Tongue (tissue), 2 donors: ENCODE results near the gene LENG8. TPM values are rescaled to one million over a fixed set of nuclear protein-coding genes. Genes with fewer than 3 reads are reported as not detected.
"Not testable (repeated sequence)": the region's sequence is repeated elsewhere in the genome, so short reads cannot be mapped to it uniquely, and the experiment has no call there.

Source experiments
- DNase-seq: peaks from one replicate; pipeline ENCODE4 v3.0.0-alpha.2; 2015
- total RNA-seq: library from RNA; depleted of rRNA; stranded (reverse); fragments of >200 nt; gene quantifications from one replicate; pipeline ENCODE4 v1.2.3, GENCODE V29; 2014

Gene LENG8
- total RNA-seq, 1 donor from 2014 or later = 38.4 TPM

GRCh38 chr19:54462047-54462654, 13.2 kb downstream of the LENG8 start:
- no peak for DNase-seq

DNA sequence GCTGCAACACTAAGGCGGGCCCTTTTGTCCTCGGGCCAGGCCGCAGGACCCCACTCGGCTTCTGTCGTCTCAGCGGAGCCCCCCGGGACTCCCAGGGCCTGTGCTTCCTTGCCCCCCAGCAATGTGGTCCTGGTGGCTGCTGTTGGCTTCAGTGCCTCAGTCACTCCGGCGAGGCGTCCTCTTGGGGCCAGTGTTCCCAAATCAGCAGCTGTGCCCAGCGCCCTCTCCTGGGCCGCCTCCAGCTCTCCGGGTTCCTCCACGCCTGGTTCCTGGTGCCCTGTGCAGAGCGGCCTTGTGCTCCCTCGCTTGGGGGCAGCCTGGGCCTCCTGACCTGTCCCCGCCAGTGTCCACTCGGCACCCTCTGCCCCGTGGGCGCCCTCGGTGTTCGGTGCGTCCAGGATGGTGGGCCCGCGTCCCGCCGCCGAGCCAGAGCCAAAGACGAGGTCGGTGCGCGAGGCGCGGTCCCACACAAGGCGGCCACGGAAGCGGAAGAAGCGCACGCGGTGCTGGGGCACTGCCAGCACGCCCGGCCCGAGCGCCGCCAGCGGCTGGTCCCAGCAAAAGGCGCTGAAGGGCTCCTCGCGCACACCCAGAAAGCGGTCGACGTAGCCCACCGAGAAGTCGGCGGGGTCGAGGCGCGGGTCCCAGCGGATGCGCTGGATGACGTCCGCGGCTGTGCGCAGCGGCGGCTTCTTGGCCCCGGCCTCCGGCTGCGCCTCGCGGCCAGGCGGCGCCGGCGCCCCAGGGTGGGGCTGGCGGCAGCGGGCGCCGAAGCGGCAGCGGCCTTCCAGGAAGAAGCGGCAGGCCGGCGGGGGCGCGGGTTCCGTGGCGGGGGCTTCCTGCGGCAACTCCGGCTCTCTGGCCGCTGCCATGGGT, 13.9 kb downstream of the LENG8 start:
- DNase-seq = peak; percentile 69

GRCh38 chr19:54463531-54464043, 14.6 kb downstream of the LENG8 start, which contains the start of gene LENG9:
TSS of gene LENG9 (minus strand) at chr19:54463778. CDS start at chr19:54463526, 252 bp downstream.
- peak; percentile 99 for DNase-seq

- peak; percentile 95 for DNase-seq
Measured at GRCh38 chr19:54464044-54464629, 15.1 kb downstream of the LENG8 start.

GRCh38 chr19:54464630-54465425, 15.8 kb downstream of the LENG8 start:
- DNase-seq = peak; percentile 94

DNA sequence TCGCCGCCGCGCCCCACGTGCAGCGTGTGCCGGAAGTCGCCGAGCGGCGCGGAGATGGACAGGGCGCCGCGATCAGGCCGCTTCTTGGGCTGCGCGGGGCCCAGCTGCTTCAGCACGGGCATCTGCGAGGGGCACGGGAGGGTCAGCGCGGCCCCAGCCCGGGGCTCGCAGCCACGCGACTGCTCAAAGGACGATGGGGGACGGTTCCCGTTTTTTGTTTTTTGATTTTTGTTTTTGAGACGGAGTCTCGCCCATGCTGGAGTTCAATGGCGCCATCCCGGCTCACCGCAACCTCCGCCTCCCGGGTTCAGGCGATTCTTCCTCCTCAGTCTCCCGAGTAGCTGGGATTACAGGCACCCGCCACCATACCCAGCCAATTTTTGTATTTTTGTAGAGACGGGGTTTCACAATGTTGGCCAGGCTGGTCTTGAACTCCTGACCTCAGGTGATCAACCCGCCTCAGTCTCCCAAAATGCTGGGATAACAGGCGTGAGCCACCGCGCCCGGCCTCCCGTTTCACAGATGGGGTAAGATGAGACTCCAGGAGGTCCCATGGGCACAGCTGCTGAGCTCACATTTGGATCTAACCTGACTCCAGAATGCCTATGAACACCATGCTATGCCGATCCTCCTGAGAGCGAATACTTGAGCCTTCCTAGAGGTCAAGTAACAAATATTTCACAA, 16.6 kb downstream of the LENG8 start:
- DNase-seq = peak; percentile 24

DNA sequence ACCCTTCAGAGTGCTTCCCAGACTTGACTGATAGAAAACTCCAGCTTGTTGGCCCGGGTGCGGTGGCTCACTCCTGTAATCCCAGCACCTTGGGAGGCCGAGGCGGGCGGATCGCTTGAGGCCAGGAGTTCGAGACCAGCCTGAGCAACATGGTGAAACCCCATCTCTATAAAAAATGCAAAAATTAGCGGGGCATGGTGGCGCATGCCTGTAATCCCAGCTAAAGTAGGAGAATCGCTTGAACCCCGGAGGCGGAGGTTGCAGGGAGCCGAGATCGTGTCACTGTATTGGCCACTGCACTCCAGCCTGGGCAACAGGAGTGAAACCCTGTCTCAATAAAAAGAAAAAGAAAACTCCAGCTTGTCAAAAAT, 17.1 kb downstream of the LENG8 start:
- not testable (repeated sequence) for DNase-seq

- DNase-seq = no peak
Measured at GRCh38 chr19:54469496-54469934, 20.5 kb downstream of the LENG8 start.

DNA sequence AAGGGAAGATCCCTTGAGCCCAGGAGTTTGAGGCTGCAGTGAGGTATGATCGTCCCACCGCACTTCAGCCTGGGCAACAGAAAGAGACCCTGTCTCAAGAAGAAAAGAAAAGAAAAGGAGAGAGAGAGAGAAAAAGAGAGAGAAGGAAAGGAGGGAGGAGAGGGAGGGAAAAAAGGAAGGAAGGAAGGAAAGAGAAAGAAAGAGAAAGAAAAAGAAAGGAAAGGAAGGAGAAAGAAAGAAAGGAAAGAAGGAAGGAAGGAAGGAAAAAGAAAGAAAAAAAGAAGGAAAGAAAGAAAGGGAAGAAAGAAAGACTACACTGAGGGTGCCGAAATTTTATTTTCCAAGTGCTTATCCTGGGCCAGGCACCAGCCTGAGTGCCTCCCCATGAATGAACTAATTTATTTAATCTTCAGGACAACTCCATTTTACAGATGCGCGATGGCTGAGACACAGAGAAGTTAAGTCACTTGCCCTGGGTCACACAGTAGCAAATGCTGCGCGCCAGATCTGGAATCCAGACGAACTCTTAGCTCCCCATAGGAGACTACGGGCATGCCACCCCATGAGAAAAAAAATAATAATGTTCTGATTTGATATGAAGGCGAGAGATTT, 21.4 kb downstream of the LENG8 start:
- DNase-seq = no peak

DNA sequence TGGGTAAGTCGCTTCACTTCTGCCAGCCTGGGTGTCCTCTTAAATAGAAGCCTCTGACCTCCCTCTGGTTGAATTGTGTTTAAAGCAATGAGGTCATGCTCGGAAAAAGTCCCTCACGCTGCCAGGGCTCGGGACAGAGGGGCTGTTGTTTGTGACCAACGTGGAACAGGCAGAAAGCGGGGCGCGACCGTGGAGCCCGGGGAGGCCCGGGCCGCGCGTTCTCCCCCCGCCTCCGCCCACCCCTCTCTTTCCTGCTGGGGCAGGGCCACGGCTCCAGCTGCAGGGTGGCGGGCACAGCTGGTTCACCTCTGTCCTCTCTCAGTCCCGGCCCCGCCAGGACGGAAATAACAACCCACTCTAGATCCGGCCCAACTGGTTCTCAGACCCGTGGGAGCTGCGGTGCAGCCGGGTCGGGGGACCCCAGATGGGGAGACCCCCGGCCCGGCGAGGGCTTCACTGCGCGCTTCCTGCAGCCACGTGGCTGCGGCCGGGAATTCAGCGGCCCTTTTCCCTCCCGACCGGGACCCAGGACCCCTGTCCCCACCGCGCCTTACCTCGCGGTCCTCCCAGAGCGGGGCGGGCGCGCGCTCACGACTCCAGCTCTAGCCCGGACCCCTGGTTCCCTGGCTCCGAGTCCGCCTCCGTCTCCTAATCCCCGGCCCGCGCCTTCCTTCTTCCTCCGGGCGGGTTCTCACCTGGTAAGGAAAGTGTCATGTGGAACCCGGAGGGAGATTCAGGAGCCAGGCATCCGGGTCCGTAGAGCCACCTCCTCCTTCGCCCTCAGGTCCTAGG, 22.2 kb downstream of the LENG8 start:
- DNase-seq = peak; percentile 70

DNA sequence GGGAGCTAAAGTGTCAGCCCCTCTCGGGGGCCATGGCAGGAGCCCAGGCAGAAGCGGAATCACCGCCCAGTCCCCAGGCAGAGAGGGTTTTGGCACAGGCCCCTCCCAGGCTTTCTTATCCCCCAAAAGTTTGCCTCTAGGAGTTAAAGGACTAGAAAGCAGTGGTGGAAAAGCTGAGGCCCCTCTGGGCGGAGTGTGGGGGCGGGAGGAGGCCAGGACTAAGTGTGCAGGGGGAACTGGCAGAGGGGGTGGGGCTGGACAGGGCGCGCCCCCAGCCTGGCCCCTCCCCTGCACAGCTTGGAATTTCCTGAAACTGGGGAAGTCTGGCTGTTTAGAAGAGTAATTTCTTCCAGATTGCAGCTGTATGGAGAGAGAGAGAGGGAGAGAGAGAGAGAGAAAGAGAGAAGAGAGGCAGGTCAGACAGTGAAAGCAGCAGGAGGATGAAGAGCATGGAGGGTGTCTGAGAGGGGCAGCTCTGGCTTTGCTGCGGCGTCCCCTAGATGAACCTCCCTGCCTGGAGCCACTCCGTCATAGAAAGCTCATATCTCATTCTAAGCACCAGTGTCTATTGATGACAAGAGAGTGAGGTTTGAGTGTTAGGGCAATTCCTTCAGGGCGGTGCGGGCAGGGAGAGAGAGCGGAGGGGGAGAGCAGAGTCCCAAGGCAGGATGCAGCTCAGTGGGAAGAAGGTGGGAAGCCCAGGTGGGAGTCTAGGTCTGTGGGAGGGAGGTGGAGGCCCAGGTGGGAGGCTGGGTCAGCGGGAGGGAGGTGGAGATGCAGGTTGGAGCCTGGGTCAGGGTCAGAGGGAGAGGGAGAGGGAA, 24.3 kb downstream of the LENG8 start, which contains the start of gene CDC42EP5:
CDC42EP5 (minus strand) TSS at position 226 of the 821 bp plus-strand sequence. CDS start 7,749 bp downstream, outside the sequence.
- DNase-seq = peak; percentile 95

GRCh38 chr19:54473892-54474372, 24.9 kb downstream of the LENG8 start:
- DNase-seq = no peak

GRCh38 chr19:54475706-54476105, 26.7 kb downstream of the LENG8 start:
- no peak for DNase-seq

GRCh38 chr19:54477650-54478049, 28.7 kb downstream of the LENG8 start:
- no peak for DNase-seq

DNA sequence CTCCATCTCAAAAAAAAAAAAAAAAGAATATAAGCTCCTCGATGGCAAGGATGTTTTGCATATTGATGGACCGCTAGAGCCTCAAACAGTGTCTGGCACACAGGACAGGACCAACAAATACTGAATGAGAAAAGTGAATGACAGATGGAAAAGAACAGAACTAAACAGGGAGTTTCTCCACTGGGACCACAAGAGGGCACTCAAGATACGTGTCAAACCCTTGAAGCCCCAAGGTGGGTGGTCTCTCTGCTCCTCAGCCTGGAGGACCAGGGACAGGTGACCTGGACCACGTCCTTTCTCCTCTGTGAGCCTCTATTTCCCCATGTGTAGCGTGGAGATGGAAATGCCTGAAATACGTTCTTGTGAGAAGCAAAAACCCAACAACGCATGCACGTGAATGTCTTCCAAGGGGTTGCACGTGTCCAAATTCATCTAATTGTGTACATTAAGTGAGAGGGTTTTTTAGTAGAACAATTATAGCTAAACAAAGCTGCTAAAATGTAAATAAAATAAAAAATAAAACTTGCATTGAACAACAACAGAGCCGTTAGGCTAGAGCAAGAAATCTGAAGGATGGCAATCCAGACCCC, 29.8 kb downstream of the LENG8 start:
- DNase-seq = peak; percentile 76

- DNase-seq = no peak
Measured at GRCh38 chr19:54480051-54480450, 31.1 kb downstream of the LENG8 start.

GRCh38 chr19:54481326-54481930, 32.4 kb downstream of the LENG8 start:
- DNase-seq = peak; percentile 81

- DNase-seq = no peak
Measured at GRCh38 chr19:54482889-54483288, 33.9 kb downstream of the LENG8 start.
